PC-3 (cell line): ENCODE measurements around the gene ZNF335. TPM values are rescaled to one million over a fixed set of nuclear protein-coding genes. Genes with fewer than 3 reads are reported as not detected.
A peak's percentile ranks its signal among the peaks of the same experiment; 100 is the strongest.

Experiments
- ATAC-seq: fragments of 200-7000 bp; cut with Tn5 transposase; 2 replicates; pipeline ENCODE4 v1.9.1; 2020; ENCODE audit warnings: mild to moderate bottlenecking, moderate library complexity
- BruUV-seq: library from RNA; stranded (reverse); fragments of 400-500 nt; replicated peaks from 2 replicates; lab custom pipeline; 2021; lab: Mats Ljungman, UMichigan
- CTCF ChIA-PET: fragments of 300-600 bp; sonication (Branson Sonifier 250); formaldehyde crosslinking; loops from one replicate; lab custom pipeline; 2022; ENCODE audit warnings: antibody characterized with exemption; lab: Charles Lee
- POLR2A ChIA-PET: fragments of 300-600 bp; sonication (Branson Sonifier 250); formaldehyde crosslinking; loops from one replicate; lab custom pipeline; 2022; ENCODE audit warnings: antibody characterized with exemption; ENCODE audit not compliant: unreplicated experiment; lab: Charles Lee
- DNase-seq: peaks from one replicate; pipeline ENCODE4 v3.0.0-alpha.2; 2015
- H2AFZ ChIP-seq: fragments of 300-600 bp; sonication (generic); 2 replicates; pipeline ENCODE4 v1.6.0; 2016; ENCODE audit warnings: antibody characterized with exemption, low read length
- H3F3A ChIP-seq: fragments of 300-600 bp; sonication (generic); one replicate; pipeline ENCODE4 v1.6.0; 2017; ENCODE audit warnings: antibody characterized with exemption, low read length, control low read depth, mild to moderate bottlenecking; ENCODE audit not compliant: unreplicated experiment
- H3K27ac ChIP-seq: fragments of 300-600 bp; sonication (generic); 2 replicates; pipeline ENCODE4 v1.5.1; 2016; ENCODE audit warnings: mild to moderate bottlenecking, low read length
- H3K27me3 ChIP-seq: fragments of 300-600 bp; sonication (generic); 2 replicates; pipeline ENCODE4 v1.6.1; 2016; ENCODE audit warnings: low read length, mixed read lengths
- H3K36me3 ChIP-seq: fragments of 300-600 bp; sonication (generic); 2 replicates; pipeline ENCODE4 v1.6.1; 2016; ENCODE audit warnings: low read depth, mixed run types, low read length, mixed read lengths
- H3K4me1 ChIP-seq: fragments of 300-600 bp; sonication (generic); 2 replicates; pipeline ENCODE4 v1.5.1; 2016; ENCODE audit warnings: low read length; ENCODE audit not compliant: insufficient read depth
- H3K4me2 ChIP-seq: fragments of 300-600 bp; sonication (generic); 2 replicates; pipeline ENCODE4 v1.6.0; 2016; ENCODE audit warnings: low read length
- H3K4me3 ChIP-seq: fragments of 300-600 bp; sonication (generic); 2 replicates; pipeline ENCODE4 v1.5.1; 2016; ENCODE audit warnings: mild to moderate bottlenecking, low read length, mixed read lengths
- H3K79me2 ChIP-seq: fragments of 300-600 bp; sonication (generic); 2 replicates; pipeline ENCODE4 v1.6.1; 2017; ENCODE audit warnings: low read length, mixed read lengths
- H3K9ac ChIP-seq: fragments of 300-600 bp; sonication (generic); 2 replicates; pipeline ENCODE4 v1.6.0; 2016; ENCODE audit warnings: mild to moderate bottlenecking, low read length
- H3K9me2 ChIP-seq: fragments of 300-600 bp; sonication (generic); replicated peaks from 2 replicates; pipeline ENCODE4 v1.6.1; 2016; ENCODE audit warnings: mixed run types, low read length, mixed read lengths
- H3K9me3 ChIP-seq: fragments of 300-600 bp; sonication (generic); 2 replicates; pipeline ENCODE4 v1.6.1; 2016; ENCODE audit warnings: low read length, mixed read lengths
- H4K20me1 ChIP-seq: fragments of 300-600 bp; sonication (generic); 2 replicates; pipeline ENCODE4 v1.6.1; 2016; ENCODE audit warnings: low read length, mixed read lengths
- CTCF ChIP-seq: fragments of 300-600 bp; sonication (generic); conservative IDR thresholded peaks from 2 replicates; pipeline ENCODE4 v1.5.1; 2017; ENCODE audit warnings: antibody characterized with exemption, low read depth, mild to moderate bottlenecking, low read length
- EZH2 ChIP-seq: fragments of 300-600 bp; sonication (generic); IDR thresholded peaks from one replicate; pipeline ENCODE4 v1.6.1; 2017; ENCODE audit warnings: antibody characterized with exemption, mild to moderate bottlenecking, low read length; ENCODE audit not compliant: unreplicated experiment
- EZH2phosphoT487 ChIP-seq: fragments of 300-600 bp; sonication (generic); IDR thresholded peaks from 2 replicates; pipeline ENCODE4 v1.6.1; 2018; ENCODE audit warnings: mild to moderate bottlenecking, antibody characterized with exemption, low read length, borderline replicate concordance
- intact Hi-C: fragments of 100-400 bp; cut with micrococcal nuclease; formaldehyde crosslinking; loops from 2 replicates; pipeline ENCODE4 v1.9.0; 2023
- total RNA-seq: library from RNA; depleted of rRNA; stranded (reverse); fragments of >200 nt; gene quantifications from 2 replicates; pipeline ENCODE4 v1.2.3, GENCODE V29; 2014

ZNF335 gene
- total RNA-seq, 1 experiment from 2014 or later = 36.9 TPM

GRCh38 chr20:45952861-45953260 lies 19.1 kb downstream of the ZNF335 start:
- Histone ChIP-seq H3K79me2 (no peaks in the 10 kb centered on the region), H3K9ac (no peak overlapping the region), H4K20me1 (no peaks in the 10 kb centered on the region), H3K9me2 (no peaks in the 10 kb centered on the region), H3K27me3 (no peaks in the 10 kb centered on the region), H3K4me3 (no peak overlapping the region), H3K9me3 (no peaks in the 10 kb centered on the region), H3F3A (no peaks in the 10 kb centered on the region), H3K27ac (no peak overlapping the region), H3K4me2 (no peak overlapping the region), H3K4me1 (no peaks in the 10 kb centered on the region), H2AFZ (no peak overlapping the region), H3K36me3 (peaks cover 57% of the 10 kb centered on the region)
- no TSS peak for BruUV-seq
- TF ChIP-seq EZH2 = no peak
- no peak for TF ChIP-seq EZH2phosphoT487
- TF ChIP-seq CTCF = no peak
- POLR2A ChIA-PET = no interaction called here
- CTCF ChIA-PET = no interaction called here
- ATAC-seq = no peak
- DNase-seq = no peak
- intact Hi-C loops = no loop called here

- no peaks in the 10 kb centered on the region for H3K79me2 ChIP-seq
- ChIA-PET CTCF (no interaction called here), POLR2A (no interaction called here)
- no peak for TF ChIP-seq EZH2phosphoT487
- TF ChIP-seq EZH2 = no peak
- no peak for TF ChIP-seq CTCF
- no peak overlapping the region for H3K27ac ChIP-seq
- DNase-seq (no peak), ATAC-seq (no peak)
- H3K9me2 ChIP-seq = no peaks in the 10 kb centered on the region
- no peaks in the 10 kb centered on the region for H4K20me1 ChIP-seq
- H3F3A ChIP-seq = no peaks in the 10 kb centered on the region
- H3K9me3 ChIP-seq = no peaks in the 10 kb centered on the region
- peaks cover 55% of the 10 kb centered on the region for H3K36me3 ChIP-seq
- H3K4me2 ChIP-seq = no peak overlapping the region
- H3K4me3 ChIP-seq = no peak overlapping the region
- H3K27me3 ChIP-seq = no peaks in the 10 kb centered on the region
- no TSS peak for BruUV-seq
- intact Hi-C loops = no loop called here
- H2AFZ ChIP-seq = no peak overlapping the region
- no peak overlapping the region for H3K9ac ChIP-seq
- no peaks in the 10 kb centered on the region for H3K4me1 ChIP-seq
Measured at GRCh38 chr20:45951925-45952834, 19.8 kb downstream of the ZNF335 start.

- H3K9me2 ChIP-seq = no peaks in the 10 kb centered on the region
- H3K27ac ChIP-seq = no peak overlapping the region
- intact Hi-C loops = no loop called here
- no peak overlapping the region for H3K4me2 ChIP-seq
- H2AFZ ChIP-seq = no peak overlapping the region
- H3K9me3 ChIP-seq = no peaks in the 10 kb centered on the region
- no peak for DNase-seq
- TF ChIP-seq EZH2phosphoT487 = no peak
- no peak for TF ChIP-seq EZH2
- TF ChIP-seq CTCF = no peak
- H3K27me3 ChIP-seq = no peaks in the 10 kb centered on the region
- H3F3A ChIP-seq = no peaks in the 10 kb centered on the region
- CTCF ChIA-PET = no interaction called here
- H3K36me3 ChIP-seq = peaks cover 51% of the 10 kb centered on the region
- TSS peak; percentile 12 for BruUV-seq
- H3K4me3 ChIP-seq = no peak overlapping the region
- no peaks in the 10 kb centered on the region for H4K20me1 ChIP-seq
- H3K9ac ChIP-seq = no peak overlapping the region
- no peaks in the 10 kb centered on the region for H3K4me1 ChIP-seq
- POLR2A ChIA-PET = no interaction called here
- H3K79me2 ChIP-seq = no peaks in the 10 kb centered on the region
- ATAC-seq = no peak
Measured at GRCh38 chr20:45950330-45950646, 21.7 kb downstream of the ZNF335 start.
